GM12878 (cell line): Measurements from ENCODE around the gene ACACA. TPM values are rescaled to one million over a fixed set of nuclear protein-coding genes. Genes with fewer than 3 reads are reported as not detected.

Experiments
- ATAC-seq: fragments of 200-7000 bp; cut with Tn5 transposase; 3 replicates; pipeline ENCODE4 v1.9.1; 2020; ENCODE audit warnings: mild to moderate bottlenecking, moderate library complexity
- BruUV-seq: library from RNA; stranded (reverse); fragments of 400-500 nt; replicated peaks from 2 replicates; lab custom pipeline; 2021; lab: Mats Ljungman, UMichigan
- CTCF ChIA-PET: fragments of 300-600 bp; sonication (Branson Sonifier 250); formaldehyde crosslinking; extraction: SDS; loops from one replicate; lab custom pipeline; 2021; ENCODE audit warnings: inconsistent platforms; lab: Yijun Ruan, JAX
- POLR2A ChIA-PET: fragments of 350-600 bp; formaldehyde crosslinking; extraction: SDS; loops from one replicate; lab custom pipeline; 2021; ENCODE audit warnings: inconsistent platforms; lab: Charles Lee
- RAD21 ChIA-PET: fragments of 300-600 bp; sonication (Branson Sonifier 250); formaldehyde crosslinking; loops from one replicate; lab custom pipeline; 2023; ENCODE audit warnings: antibody characterized with exemption; ENCODE audit not compliant: unreplicated experiment; lab: Charles Lee
- SMC1A ChIA-PET: fragments of 300-600 bp; sonication (Branson Sonifier 250); formaldehyde crosslinking; loops from one replicate; lab custom pipeline; 2023; ENCODE audit not compliant: unreplicated experiment, uncharacterized antibody; lab: Charles Lee
- DNase-seq: peaks from one replicate; pipeline ENCODE4 v3.0.0-alpha.2; 2011; ENCODE audit warnings: low read depth, low spot score
- FAIRE-seq: peaks from 3 replicates; lab custom pipeline; 2011; peaks lifted over from hg19 to GRCh38; lab: Jason Lieb, UNC
- H2AFZ ChIP-seq: 2 replicates; pipeline ENCODE4 v1.6.0; 2011; ENCODE audit warnings: low read depth, low read length, control low read depth; ENCODE audit not compliant: control insufficient read depth
- H3K27ac ChIP-seq: 2 replicates; pipeline ENCODE4 v1.5.1; 2011; ENCODE audit warnings: control low read depth; ENCODE audit not compliant: control insufficient read depth, insufficient read depth
- H3K27me3 ChIP-seq, 2 experiments: replicated peaks in 1 of 2; 2 replicates each; pipeline versions ENCODE4 v1.6.0 to v1.6.1; 2011; ENCODE audit warnings: low read length in 1 of 2; ENCODE audit not compliant: control insufficient read depth in 2 of 2, insufficient read depth in 2 of 2
- H3K36me3 ChIP-seq, 2 experiments: 2 replicates each; pipeline ENCODE4 v1.5.1; 2011; ENCODE audit warnings: low read length in 1 of 2; ENCODE audit not compliant: control insufficient read depth in 2 of 2, insufficient read depth in 2 of 2
- H3K4me1 ChIP-seq: 2 replicates; pipeline ENCODE4 v1.6.1; 2011; ENCODE audit warnings: mild to moderate bottlenecking, low read length, moderate library complexity, mixed read lengths; ENCODE audit not compliant: control insufficient read depth, insufficient read depth
- H3K4me2 ChIP-seq: 2 replicates; pipeline ENCODE4 v1.6.0; 2011; ENCODE audit warnings: control low read depth; ENCODE audit not compliant: control insufficient read depth, insufficient read depth
- H3K4me3 ChIP-seq: fragments of 200-600 bp; sonication (generic); 2 replicates; pipeline ENCODE4 v1.5.1; 2016
- H3K79me2 ChIP-seq: 2 replicates; pipeline ENCODE4 v1.6.0; 2011; ENCODE audit warnings: low read length; ENCODE audit not compliant: control insufficient read depth, insufficient read depth
- H3K9ac ChIP-seq: 2 replicates; pipeline ENCODE4 v1.8.0; 2011; ENCODE audit warnings: low read length, control low read depth, mixed read lengths; ENCODE audit not compliant: control insufficient read depth, insufficient read depth
- H3K9me3 ChIP-seq: replicated peaks from 3 replicates; pipeline ENCODE4 v1.5.1; 2011; ENCODE audit warnings: mild to moderate bottlenecking, low read length; ENCODE audit not compliant: control insufficient read depth, insufficient read depth
- H4K20me1 ChIP-seq: 2 replicates; pipeline ENCODE4 v1.6.0; 2011; ENCODE audit not compliant: control insufficient read depth, insufficient read depth
- BCL11A ChIP-seq: IDR thresholded peaks from 2 replicates; pipeline ENCODE4 v1.6.1; 2011; ENCODE audit warnings: low read depth, low read length
- BMI1 ChIP-seq: fragments of 450-650 bp; IDR thresholded peaks from 2 replicates; pipeline ENCODE4 v1.6.1; 2016; ENCODE audit warnings: mild to moderate bottlenecking, moderate library complexity, borderline replicate concordance
- CEBPB ChIP-seq, 2 experiments: fragments of 150-350 bp in 1 of 2; IDR thresholded peaks; 2 replicates each; pipeline ENCODE4 v1.6.1; 2012 to 2014; ENCODE audit warnings: low read depth in 2 of 2, low read length in 2 of 2, borderline replicate concordance in 1 of 2, inconsistent platforms in 1 of 2
- CTCF ChIP-seq, 3 experiments: IDR thresholded peaks in 2 of 3; conservative IDR thresholded peaks in 1 of 3; 2 replicates each; pipeline ENCODE4 v1.5.1; 2011; ENCODE audit warnings: low read depth in 3 of 3, low read length in 3 of 3, mild to moderate bottlenecking in 3 of 3, control low read depth in 2 of 3, moderate library complexity in 2 of 3, inconsistent platforms in 1 of 3, mixed read lengths in 1 of 3; ENCODE audit not compliant: control insufficient read depth in 2 of 3, insufficient read depth in 1 of 3; ENCODE audit errors: extremely low read depth in 1 of 3
- EP300 ChIP-seq, 2 experiments: fragments of 150-350 bp in 1 of 2; IDR thresholded peaks; 2 replicates each; pipeline ENCODE4 v1.6.1; 2011 to 2012; ENCODE audit warnings: low read depth in 2 of 2, low read length in 2 of 2, borderline replicate concordance in 1 of 2, improper control_type of control experiment in 1 of 2, inconsistent platforms in 1 of 2; ENCODE audit not compliant: control insufficient read depth in 1 of 2
- ESRRA ChIP-seq: IDR thresholded peaks from 2 replicates; pipeline ENCODE4 v1.6.1; 2012; ENCODE audit warnings: mild to moderate bottlenecking, low read length, improper control_type of control experiment
- EZH2 ChIP-seq: IDR thresholded peaks from 2 replicates; pipeline ENCODE4 v1.6.1; 2012; ENCODE audit warnings: low read depth, mild to moderate bottlenecking, control low read depth, inconsistent platforms, low read length, borderline replicate concordance; ENCODE audit not compliant: control insufficient read depth
- JUNB ChIP-seq: IDR thresholded peaks from 2 replicates; pipeline ENCODE4 v1.6.1; 2016; ENCODE audit warnings: antibody characterized with exemption, mild to moderate bottlenecking
- KLF5 ChIP-seq: fragments of 450-650 bp; IDR thresholded peaks from 2 replicates; pipeline ENCODE4 v1.6.1; 2014; ENCODE audit warnings: mild to moderate bottlenecking; ENCODE audit not compliant: partially characterized antibody
- PAX5 ChIP-seq: IDR thresholded peaks from 2 replicates; pipeline ENCODE4 v1.6.1; 2011; ENCODE audit warnings: low read depth, low read length, borderline replicate concordance
- RFX5 ChIP-seq: IDR thresholded peaks from 2 replicates; pipeline ENCODE4 v1.6.1; 2011; ENCODE audit warnings: low read depth, low read length, improper control_type of control experiment
- SIN3A ChIP-seq: IDR thresholded peaks from 2 replicates; pipeline ENCODE4 v1.6.1; 2012; ENCODE audit warnings: low read depth, low read length, improper control_type of control experiment
- SIX5 ChIP-seq: IDR thresholded peaks from 2 replicates; pipeline ENCODE4 v1.6.1; 2011; ENCODE audit warnings: mild to moderate bottlenecking, low read depth, low read length, moderate library complexity; ENCODE audit not compliant: severe bottlenecking
- SREBF2 ChIP-seq: IDR thresholded peaks from 2 replicates; pipeline ENCODE4 v1.6.1; 2012; ENCODE audit warnings: mild to moderate bottlenecking, low read length
- STAT1 ChIP-seq: fragments of 450-650 bp; conservative IDR thresholded peaks from 2 replicates; pipeline ENCODE4 v1.6.1; 2014; ENCODE audit warnings: antibody characterized with exemption, mild to moderate bottlenecking
- TBL1XR1 ChIP-seq: IDR thresholded peaks from 2 replicates; pipeline ENCODE4 v1.6.1; 2012; ENCODE audit warnings: low read depth, low read length, improper control_type of control experiment
- ZNF217 ChIP-seq: fragments of 450-650 bp; IDR thresholded peaks from 2 replicates; pipeline ENCODE4 v1.6.1; 2017; ENCODE audit warnings: antibody characterized with exemption, mild to moderate bottlenecking
- in situ Hi-C: fragments of 300-500 bp; cut with MboI; formaldehyde crosslinking; loops from 9 replicates; pipeline ENCODE4 v1.14.3; 2018; ENCODE audit warnings: mixed read lengths
- intact Hi-C: fragments of 100-400 bp; cut with micrococcal nuclease; formaldehyde crosslinking; loops from one replicate; pipeline ENCODE4 v1.14.2; 2022; ENCODE audit not compliant: unreplicated experiment
- polyA plus RNA-seq, 11 experiments: library from polyadenylated mRNA; depleted of rRNA in 4 of 11; unstranded in 6 of 11; stranded (reverse) in 5 of 11; fragments of >200 nt; fragmentation: Nextera tagmentation in 4 of 11; fragmentation: Illumina TruSeq in 1 of 11; extraction: Ambion mirVana in 4 of 11; extraction: Trizol in 1 of 11; gene quantifications; 1 replicate in 1 of 11; 2 replicates in 10 of 11; pipeline versions ENCODE4 v1.2.1 to v1.2.3, GENCODE V29; 2011 to 2016; ENCODE audit warnings: inconsistent platforms in 2 of 11, missing spikeins in 2 of 11, low read depth in 1 of 11
- total RNA-seq, 4 experiments: library from RNA; depleted of rRNA in 3 of 4; stranded (reverse); fragments of >200 nt in 3 of 4; fragmentation: Illumina TruSeq in 1 of 4; extraction: Trizol in 1 of 4; gene quantifications; 2 replicates each; pipeline versions ENCODE4 v1.2.1 to v1.2.3, GENCODE V29; 2013 to 2021
- TF ChIP-seq, protein P1 (sequence below): IDR thresholded peaks from 2 replicates; pipeline ENCODE4 v1.6.1; 2012; ENCODE audit warnings: improper control_type of control experiment, low read depth, low read length; ENCODE audit not compliant: insufficient replicate concordance

The ACACA gene
- total and polyA plus RNA-seq, 10 of the 15 experiments (the other 5 are each of a cell fraction or from before 2014, with no cell fraction given): 12.9 to 74.2 (median 32.0) TPM

GRCh38 chr17:37317867-37318266 lies 88.8 kb downstream of the ACACA start (continued):
- TF ChIP-seq KLF5 (no peak), ZNF217 (no peak)

DNA sequence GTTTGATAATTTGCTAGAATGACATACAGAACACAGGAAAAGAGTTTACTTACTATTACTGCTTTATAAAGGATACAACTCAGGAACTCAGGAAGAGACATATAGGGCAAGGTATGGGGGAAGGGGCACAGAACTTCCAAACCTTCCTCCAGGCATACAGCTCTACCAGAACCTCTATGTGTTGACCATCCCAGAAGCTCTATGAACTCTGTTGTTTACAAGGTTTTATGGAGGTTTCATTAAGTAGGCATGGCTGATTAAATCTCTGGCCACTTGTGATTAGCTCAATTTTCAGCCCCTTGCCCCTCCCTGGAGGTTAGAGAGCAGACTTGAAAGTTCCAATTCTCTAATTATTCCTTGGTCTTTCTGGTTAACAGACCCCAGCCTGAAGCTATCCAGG lies 91.0 kb downstream of the ACACA start:
- Histone ChIP-seq H3K9ac (no peak overlapping the region), H3K4me2 (no peak overlapping the region), H4K20me1 (no peaks in the 10 kb centered on the region), H3K4me3 (no peak overlapping the region), H3K79me2 (no peaks in the 10 kb centered on the region), H3K4me1 (no peaks in the 10 kb centered on the region), H3K27me3 (no peaks in the 10 kb centered on the region), H3K27ac (no peak overlapping the region), H3K9me3 (no peaks in the 10 kb centered on the region), H2AFZ (no peak overlapping the region), H3K36me3 (peaks cover 0 to 2% of the 10 kb centered on the region in 2 experiments; a peak in 1 of 4 replicates)
- ChIA-PET CTCF (interaction anchor here (1.0 to 1.1 kb wide), 2 partner anchors 58 to 82 kb away, joined by 3 read pairs; no protein-coding TSS in a partner anchor), RAD21 (no interaction called here), POLR2A (no interaction called here), SMC1A (interaction anchor here (1.2 kb wide), 1 partner anchor 12 kb away, joined by 3 read pairs; no protein-coding TSS in a partner anchor)
- intact Hi-C loops (no loop called here), in situ Hi-C loops (no loop called here)
- no TSS peak for BruUV-seq
- ATAC-seq (no peak), DNase-seq (no peak), FAIRE-seq (no peak)
- TF ChIP-seq EP300 (IDR thresholded peaks at IDR 0.05; ENCODE audit: borderline replicate concordance in 1 of 2, control insufficient read depth in 1 of 2, low read depth in 2 of 2, low read length in 2 of 2) (no peak), JUNB (no peak), SREBF2 (no peak), CEBPB (IDR thresholded peaks at IDR 0.05; ENCODE audit: borderline replicate concordance in 1 of 2, low read depth in 2 of 2, low read length in 2 of 2) (no peak), STAT1 (no peak), CTCF (IDR thresholded peaks at IDR 0.05 in 2 of 3, conservative IDR thresholded peaks at IDR 0.05 in 1 of 3; ENCODE audit: control insufficient read depth in 2 of 3, extremely low read depth in 1 of 3, insufficient read depth in 1 of 3, low read depth in 3 of 3, low read length in 3 of 3) (no peak), ESRRA (no peak), PAX5 (no peak), SIN3A (no peak), BCL11A (no peak), BMI1 (no peak), TBL1XR1 (no peak), EZH2 (no peak), RFX5 (no peak), SIX5 (no peak)
- TF ChIP-seq, protein P1, sequence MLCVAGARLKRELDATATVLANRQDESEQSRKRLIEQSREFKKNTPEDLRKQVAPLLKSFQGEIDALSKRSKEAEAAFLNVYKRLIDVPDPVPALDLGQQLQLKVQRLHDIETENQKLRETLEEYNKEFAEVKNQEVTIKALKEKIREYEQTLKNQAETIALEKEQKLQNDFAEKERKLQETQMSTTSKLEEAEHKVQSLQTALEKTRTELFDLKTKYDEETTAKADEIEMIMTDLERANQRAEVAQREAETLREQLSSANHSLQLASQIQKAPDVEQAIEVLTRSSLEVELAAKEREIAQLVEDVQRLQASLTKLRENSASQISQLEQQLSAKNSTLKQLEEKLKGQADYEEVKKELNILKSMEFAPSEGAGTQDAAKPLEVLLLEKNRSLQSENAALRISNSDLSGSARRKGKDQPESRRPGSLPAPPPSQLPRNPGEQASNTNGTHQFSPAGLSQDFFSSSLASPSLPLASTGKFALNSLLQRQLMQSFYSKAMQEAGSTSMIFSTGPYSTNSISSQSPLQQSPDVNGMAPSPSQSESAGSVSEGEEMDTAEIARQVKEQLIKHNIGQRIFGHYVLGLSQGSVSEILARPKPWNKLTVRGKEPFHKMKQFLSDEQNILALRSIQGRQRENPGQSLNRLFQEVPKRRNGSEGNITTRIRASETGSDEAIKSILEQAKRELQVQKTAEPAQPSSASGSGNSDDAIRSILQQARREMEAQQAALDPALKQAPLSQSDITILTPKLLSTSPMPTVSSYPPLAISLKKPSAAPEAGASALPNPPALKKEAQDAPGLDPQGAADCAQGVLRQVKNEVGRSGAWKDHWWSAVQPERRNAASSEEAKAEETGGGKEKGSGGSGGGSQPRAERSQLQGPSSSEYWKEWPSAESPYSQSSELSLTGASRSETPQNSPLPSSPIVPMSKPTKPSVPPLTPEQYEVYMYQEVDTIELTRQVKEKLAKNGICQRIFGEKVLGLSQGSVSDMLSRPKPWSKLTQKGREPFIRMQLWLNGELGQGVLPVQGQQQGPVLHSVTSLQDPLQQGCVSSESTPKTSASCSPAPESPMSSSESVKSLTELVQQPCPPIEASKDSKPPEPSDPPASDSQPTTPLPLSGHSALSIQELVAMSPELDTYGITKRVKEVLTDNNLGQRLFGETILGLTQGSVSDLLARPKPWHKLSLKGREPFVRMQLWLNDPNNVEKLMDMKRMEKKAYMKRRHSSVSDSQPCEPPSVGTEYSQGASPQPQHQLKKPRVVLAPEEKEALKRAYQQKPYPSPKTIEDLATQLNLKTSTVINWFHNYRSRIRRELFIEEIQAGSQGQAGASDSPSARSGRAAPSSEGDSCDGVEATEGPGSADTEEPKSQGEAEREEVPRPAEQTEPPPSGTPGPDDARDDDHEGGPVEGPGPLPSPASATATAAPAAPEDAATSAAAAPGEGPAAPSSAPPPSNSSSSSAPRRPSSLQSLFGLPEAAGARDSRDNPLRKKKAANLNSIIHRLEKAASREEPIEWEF: no peak
